Choroid plexus epithelial cell (primary cell): ENCODE measurements around the gene AGXT.

ENCODE experiments used
- DNase-seq: peaks from one replicate; pipeline ENCODE4 v3.0.0-alpha.2; 2010; ENCODE audit warnings: low read depth
- H3K4me3 ChIP-seq: 2 replicates; pipeline ENCODE4 v1.5.1; 2011; ENCODE audit warnings: low read depth, mild to moderate bottlenecking, control low read depth, low read length, moderate library complexity
- CTCF ChIP-seq: conservative IDR thresholded peaks from 2 replicates; pipeline ENCODE4 v1.5.1; 2011; ENCODE audit warnings: low read depth, mild to moderate bottlenecking, control low read depth, inconsistent platforms, low read length, moderate library complexity

AGXT gene

GRCh38 chr2:240888890-240889573, 20.4 kb downstream of the AGXT start:
- no peak overlapping the region for H3K4me3 ChIP-seq
- TF ChIP-seq CTCF, result no peak
- no peak for DNase-seq

- DNase-seq, result no peak
- TF ChIP-seq CTCF, result no peak
- H3K4me3 ChIP-seq, result no peak overlapping the region
Measured at GRCh38 chr2:240889601-240890560, 21.3 kb downstream of the AGXT start.

DNA sequence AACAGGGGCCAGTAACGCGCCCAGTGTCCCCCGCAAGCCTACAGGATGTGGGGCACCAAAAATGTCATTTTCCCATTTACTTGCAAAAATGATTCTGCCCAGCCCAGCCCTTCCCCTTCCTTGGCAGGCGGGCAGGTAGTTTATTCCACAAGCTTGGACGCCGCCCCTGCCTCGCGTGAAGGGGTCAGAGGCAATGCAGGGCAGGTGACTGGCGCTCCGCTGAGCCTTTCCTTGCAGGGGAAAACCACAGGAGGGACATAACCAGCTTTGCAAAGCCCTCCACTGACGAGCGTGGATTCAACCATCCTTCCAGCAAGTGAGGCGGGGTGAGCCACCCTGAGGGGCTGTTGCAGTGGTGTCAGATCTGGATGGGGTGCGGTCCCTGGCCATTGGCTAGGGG, 22.1 kb downstream of the AGXT start:
- DNase-seq, result no peak
- no peak for TF ChIP-seq CTCF
- H3K4me3 ChIP-seq, result no peak overlapping the region

DNA sequence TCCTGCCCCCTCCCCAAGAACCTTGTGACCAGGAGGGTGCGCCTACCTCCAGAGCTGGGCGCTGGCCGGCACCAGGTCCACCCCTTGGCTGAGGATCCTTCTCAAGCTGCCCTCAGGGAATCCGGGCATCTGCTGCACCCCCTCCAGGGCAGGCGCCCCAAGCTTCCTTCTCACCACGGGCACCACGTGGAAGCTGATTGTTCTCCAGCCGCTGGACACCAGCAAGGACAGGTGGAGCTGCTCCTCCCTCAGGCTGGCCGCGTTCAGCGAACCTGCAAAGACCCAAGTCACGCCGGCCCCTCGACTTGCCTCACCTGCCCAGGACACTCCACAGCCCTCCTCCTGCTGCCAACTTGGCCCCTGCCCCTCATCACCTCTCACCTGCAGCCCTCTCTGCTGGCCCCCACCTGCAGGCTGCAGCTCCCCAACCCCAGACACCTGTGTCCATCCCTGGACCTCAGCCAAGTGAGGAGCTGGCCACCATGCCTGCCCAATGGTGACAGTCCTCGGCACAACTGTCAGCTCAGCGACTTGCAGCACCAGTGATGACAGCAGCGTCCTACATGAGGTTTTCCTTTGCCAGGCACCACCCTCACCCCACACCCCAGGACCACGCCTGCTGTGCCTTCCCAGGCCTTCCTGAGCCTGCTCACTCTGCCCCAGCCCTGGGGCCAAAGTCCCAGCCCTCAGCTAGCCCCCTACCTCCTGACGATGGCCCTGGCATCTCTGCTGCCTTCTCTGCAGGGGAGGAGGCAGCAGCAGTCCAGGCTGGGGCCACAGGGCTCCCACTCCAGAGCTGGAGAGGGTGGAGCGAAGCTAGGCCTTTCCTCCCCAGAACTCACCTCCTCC, 23.1 kb downstream of the AGXT start:
- no peak for TF ChIP-seq CTCF
- no peak for DNase-seq
- no peak overlapping the region for H3K4me3 ChIP-seq

DNA sequence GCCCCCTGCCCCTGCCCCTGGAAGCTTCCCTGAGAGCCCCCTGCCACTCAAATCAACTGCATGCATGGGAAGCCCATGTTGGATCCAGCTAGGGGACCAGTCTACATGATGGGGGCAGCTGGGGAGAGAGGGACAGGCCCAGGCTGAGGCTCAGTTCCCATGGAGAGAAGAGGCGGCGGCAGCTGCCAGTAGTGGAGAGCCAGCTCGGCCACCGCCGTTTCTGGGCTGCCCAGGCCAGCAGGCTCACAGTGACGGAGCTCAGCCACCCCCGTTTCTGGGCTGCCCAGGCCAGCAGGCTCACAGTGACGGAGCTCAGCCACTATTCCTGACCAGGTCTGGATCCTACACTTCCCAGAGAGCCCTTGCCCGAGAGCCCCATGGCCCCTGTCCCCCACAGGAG, 23.7 kb downstream of the AGXT start:
- TF ChIP-seq CTCF, result no peak
- no peak for DNase-seq

DNA sequence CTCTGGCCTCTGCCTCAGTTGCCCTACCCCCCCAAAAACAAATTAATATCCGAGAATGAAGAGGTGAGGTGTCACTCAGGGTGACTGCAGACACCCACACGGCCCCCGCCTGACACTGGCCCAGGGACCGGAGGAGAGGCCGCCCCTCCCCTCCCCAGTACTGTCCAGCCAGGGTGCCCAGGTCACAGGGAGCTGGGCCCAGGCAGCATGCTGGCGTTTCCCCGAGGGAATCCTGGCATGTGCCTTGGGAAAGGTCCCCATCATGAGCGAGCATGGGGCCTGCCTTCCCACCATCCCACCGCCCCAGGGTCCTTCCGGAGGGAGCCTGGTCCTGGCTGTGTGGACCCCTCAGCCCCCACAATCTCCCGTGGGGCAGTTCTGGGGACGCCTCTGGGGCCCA, 24.3 kb downstream of the AGXT start:
- no peak for TF ChIP-seq CTCF
- no peak for DNase-seq
- H3K4me3 ChIP-seq, result no peak overlapping the region

More for the DNA sequence above, 23.7 kb downstream of the AGXT start:
- H3K4me3 ChIP-seq, result no peak overlapping the region
